ENCODE data around the gene AAGAB.
A peak's percentile ranks its signal among the peaks of the same experiment; 100 is the strongest.

AAGAB gene

GRCh38 chr15:67186688-67187087 is 67.8 kb downstream of the AAGAB start:
- no peak for DNase-seq

GRCh38 chr15:67186226-67186649 is 68.2 kb downstream of the AAGAB start:
- DNase-seq, result no peak

- DNase-seq, result peak; percentile 43
Observed at GRCh38 chr15:67185621-67186225, 68.7 kb downstream of the AAGAB start.

- DNase-seq, result no peak
Observed at GRCh38 chr15:67185051-67185450, 69.4 kb downstream of the AAGAB start.

- DNase-seq, result no peak
Observed at GRCh38 chr15:67184208-67184925, 70.1 kb downstream of the AAGAB start.

- DNase-seq, result peak; percentile 86
Observed at GRCh38 chr15:67183443-67184169, 70.9 kb downstream of the AAGAB start.

GRCh38 chr15:67181221-67181639 is 73.2 kb downstream of the AAGAB start:
- no peak for DNase-seq

- DNase-seq, result no peak
Observed at GRCh38 chr15:67180514-67181191, 73.8 kb downstream of the AAGAB start.

GRCh38 chr15:67180035-67180434 is 74.4 kb downstream of the AAGAB start:
- no peak for DNase-seq

- no peak for DNase-seq
Observed at GRCh38 chr15:67179411-67179995, 75.0 kb downstream of the AAGAB start.

- peak; percentile 95 for DNase-seq
Observed at GRCh38 chr15:67178569-67179210, 75.8 kb downstream of the AAGAB start.

GRCh38 chr15:67177752-67178151 is 76.7 kb downstream of the AAGAB start:
- DNase-seq, result no peak

- no peak for DNase-seq
Observed at GRCh38 chr15:67176195-67176971, 78.1 kb downstream of the AAGAB start.

- peak; percentile 38 for DNase-seq
Observed at GRCh38 chr15:67175643-67176071, 78.8 kb downstream of the AAGAB start.

GRCh38 chr15:67174864-67175573 is 79.4 kb downstream of the AAGAB start:
- no peak for DNase-seq

- no peak for DNase-seq
Observed at GRCh38 chr15:67174446-67174845, 80.0 kb downstream of the AAGAB start.

GRCh38 chr15:67173786-67174185 is 80.7 kb downstream of the AAGAB start:
- no peak for DNase-seq

GRCh38 chr15:67173005-67173404 is 81.5 kb downstream of the AAGAB start:
- DNase-seq, result no peak

- no peak for DNase-seq
Observed at GRCh38 chr15:67172172-67172571, 82.3 kb downstream of the AAGAB start.

- DNase-seq, result no peak
Observed at GRCh38 chr15:67171471-67171870, 83.0 kb downstream of the AAGAB start.
